GDM1 (cell line): Measurements from ENCODE around the gene ICAM2.
"Not testable (repeated sequence)": the region's sequence is repeated elsewhere in the genome, so short reads cannot be mapped to it uniquely, and the experiment has no call there.

Experiments used
- DNase-seq: peaks from one replicate; lab custom pipeline; 2025; lab: John Stamatoyannopoulos, UW

ICAM2 gene

DNA sequence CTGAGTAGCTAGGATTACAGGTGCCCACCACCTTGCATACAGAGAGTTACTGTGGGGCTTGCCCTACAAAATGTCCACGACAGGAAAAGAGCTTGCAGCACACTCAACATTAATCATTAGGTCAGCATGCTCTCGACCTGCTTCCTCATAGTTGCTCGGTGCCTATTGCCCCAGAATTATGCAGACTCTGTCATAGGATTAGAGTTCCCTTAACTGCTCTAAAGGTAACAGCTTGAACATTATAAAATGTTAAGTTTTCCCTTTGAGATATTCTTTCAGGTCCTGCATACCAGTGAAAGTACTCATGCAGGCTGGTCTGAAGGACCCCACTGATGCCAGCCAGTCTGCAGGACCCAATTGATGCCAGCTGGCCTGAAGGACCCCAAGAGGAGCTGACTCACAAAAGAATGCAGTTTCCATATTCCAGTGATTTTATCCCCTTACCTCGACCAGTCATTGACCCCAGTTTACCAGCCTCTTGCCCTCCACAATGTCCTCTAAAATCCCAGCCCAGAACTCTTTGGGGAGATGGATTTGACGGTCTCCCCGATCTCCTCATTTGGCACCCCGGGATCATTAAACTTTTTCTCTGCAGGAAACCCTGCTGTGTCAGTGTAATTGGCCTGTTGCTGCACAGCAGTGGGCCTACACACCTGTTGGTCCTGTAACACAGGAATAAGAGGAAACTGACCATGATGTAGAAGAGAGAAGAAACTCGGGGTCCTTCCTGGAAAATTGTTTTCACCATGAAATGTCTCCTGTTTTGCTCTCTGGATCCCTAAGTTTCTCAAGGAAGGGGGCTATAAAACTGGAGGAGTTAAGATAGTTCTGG lies 10.6 kb downstream of the ICAM2 start:
- DNase-seq = no peak

GRCh38 chr17:64008830-64009229 lies 11.6 kb downstream of the ICAM2 start:
- no peak for DNase-seq

- no peak for DNase-seq
Measured at GRCh38 chr17:64008346-64008745, 12.1 kb downstream of the ICAM2 start.

DNA sequence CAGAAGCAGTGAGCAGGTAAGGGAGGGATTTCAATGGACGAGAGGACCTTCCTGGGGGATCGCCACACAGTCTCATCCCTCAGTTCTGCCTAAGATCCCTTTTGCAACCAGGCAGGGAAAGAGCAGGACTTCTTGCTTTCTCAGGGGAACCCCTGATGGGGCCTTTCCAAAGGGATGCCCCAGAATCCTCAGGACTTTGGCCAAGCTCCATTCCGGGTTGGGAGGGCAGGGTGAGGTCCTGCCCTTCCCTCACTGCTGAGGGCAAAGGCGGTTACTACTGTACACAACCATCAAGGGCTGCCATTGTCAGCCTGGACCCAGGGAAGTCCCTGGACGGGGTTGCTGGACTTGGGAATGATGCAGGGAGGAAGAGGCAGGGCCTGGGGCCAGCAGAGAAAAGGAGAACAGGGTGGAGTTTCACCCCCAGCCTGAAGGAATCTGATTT lies 12.6 kb downstream of the ICAM2 start:
- DNase-seq = no peak

GRCh38 chr17:64007089-64007837 lies 13.2 kb downstream of the ICAM2 start:
- not testable (repeated sequence) for DNase-seq

DNA sequence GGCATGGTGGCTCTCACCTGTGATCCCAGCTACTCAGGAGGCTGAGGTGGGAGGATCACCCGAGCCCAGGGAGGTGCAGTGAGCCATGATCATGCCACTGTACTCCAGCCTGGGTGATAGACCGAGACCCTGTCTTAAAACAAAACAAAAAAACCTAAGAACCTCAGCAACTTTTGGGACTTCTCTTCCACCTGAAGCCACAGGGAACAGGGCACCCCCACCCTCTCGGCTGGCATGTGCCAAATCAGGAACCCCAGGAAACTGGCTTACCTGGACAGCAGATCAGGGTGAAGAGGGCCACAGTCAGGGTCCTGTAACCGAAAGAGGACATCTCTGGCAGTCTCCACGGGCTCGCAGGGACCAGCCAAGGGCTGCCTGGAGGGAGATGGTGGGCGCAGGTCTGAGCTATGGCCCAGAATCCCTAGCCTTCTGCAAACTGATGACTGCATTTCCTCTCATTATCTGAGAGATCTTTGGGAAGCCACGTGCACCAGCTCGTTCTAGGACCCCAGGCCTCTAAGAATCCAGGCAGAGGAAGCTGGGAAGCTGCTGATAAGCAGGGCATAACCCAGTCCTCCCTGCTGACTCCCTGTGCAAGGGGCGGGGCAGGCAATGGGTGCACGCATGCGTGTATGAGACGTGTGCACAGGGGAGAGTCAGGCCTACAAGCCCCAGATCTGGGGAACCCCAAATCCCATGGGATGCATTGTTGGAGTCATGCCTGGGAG lies 13.9 kb downstream of the ICAM2 start:
- no peak for DNase-seq

DNA sequence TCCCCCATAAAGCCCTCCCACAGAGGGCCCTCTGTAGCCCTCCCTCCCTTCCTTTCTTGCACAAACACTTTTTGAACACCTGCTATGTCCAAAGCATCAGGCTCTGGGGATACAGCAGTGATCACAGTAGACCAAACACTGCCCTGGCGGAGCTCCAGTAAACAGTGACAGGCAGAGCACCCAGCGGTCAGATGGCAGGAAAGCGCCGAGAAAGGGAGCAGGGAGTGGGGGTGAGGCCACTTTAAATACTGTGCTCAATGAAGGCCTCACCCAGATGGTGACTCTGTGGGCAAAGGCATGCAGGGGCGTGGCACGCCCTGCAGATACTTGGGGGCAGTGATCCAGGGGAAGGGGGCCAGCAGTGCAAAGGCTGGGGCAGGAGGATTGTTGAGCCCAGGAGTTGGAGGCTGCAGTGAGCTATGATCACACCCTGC lies 14.7 kb downstream of the ICAM2 start:
- no peak for DNase-seq

DNA sequence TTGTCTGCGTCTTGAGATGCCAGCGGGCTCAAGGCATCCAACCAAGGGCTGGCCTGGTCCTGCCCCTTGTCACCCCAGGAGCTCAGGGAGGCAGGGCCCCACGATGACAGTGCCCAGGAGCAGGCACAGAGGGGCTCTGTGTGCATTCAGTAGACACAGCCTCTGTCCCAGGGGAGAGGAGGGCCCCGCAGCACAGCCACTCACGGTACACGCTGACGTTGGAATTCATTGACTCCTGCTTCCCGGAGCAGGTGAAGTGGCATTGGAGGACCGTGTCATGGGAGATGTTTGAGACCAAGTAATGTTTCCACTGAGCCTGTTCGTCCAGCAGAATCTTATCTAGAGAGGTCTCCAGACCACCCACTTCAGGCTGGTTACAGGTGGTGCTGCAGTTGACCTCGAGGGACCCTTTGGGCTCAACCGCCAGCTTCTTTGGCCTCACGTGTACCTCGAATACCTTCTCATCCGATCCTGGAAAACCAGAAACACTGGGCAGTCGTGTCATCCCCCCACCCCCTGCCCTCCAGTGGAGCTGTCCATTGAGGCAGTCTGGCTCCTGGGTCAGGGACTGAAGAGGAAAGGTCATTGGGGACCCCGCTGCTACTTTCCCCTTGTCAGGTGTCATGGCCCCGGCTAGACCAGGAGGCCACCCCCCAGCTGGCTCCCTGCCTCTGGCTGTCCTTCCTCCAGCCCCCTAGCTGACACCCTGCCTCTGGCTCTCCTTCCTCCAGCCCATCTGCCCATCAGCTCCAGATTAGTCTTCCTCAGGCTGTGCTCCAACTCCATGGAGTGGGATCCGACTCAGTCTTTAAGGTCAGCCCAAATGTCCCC lies 15.3 kb downstream of the ICAM2 start:
- DNase-seq = no peak

- DNase-seq = no peak
Measured at GRCh38 chr17:64004218-64004770, 16.1 kb downstream of the ICAM2 start.

GRCh38 chr17:64003526-64004121 lies 16.8 kb downstream of the ICAM2 start:
- no peak for DNase-seq

DNA sequence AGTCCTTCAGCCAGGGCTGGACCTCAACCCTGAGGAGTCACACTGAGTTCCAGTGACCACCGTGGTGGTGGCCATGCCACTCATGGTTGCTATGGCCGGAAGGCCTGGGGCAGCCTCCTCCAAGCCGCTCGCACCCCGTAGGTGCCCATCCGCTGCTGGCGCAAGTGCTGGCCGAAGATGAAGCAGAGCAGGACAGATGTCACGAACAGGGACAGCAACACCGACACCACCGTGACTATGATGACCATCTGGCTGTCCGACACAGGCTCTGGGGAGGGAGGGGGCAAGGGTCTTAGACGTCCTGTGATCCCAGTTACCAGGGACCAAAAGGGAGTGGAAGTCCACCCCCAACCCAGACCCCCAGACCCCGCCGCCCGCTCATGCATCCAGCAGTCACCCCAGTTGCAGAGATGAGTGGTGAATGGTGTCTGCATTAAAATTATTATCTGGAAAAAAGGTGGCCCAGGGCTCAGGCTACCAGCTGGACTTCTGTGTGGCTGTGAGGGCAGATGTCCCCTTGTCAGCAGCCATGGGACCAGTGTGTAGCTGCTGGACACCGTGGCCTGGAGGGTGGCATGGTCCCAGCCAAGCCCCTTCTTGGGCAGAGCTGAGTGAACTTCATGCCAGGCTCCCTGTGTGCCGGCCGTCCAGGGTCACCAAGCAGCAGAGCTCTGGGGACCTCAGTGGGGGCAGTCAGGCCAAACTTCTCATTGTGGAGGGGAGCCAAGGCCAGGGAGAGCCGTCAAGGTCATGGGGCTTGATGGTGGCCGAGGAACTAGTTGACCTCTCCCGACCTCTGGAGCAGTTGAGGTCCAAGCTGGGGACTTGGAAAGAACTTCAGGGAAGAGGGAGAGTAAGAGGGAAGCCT lies 17.5 kb downstream of the ICAM2 start:
- DNase-seq = no peak

DNA sequence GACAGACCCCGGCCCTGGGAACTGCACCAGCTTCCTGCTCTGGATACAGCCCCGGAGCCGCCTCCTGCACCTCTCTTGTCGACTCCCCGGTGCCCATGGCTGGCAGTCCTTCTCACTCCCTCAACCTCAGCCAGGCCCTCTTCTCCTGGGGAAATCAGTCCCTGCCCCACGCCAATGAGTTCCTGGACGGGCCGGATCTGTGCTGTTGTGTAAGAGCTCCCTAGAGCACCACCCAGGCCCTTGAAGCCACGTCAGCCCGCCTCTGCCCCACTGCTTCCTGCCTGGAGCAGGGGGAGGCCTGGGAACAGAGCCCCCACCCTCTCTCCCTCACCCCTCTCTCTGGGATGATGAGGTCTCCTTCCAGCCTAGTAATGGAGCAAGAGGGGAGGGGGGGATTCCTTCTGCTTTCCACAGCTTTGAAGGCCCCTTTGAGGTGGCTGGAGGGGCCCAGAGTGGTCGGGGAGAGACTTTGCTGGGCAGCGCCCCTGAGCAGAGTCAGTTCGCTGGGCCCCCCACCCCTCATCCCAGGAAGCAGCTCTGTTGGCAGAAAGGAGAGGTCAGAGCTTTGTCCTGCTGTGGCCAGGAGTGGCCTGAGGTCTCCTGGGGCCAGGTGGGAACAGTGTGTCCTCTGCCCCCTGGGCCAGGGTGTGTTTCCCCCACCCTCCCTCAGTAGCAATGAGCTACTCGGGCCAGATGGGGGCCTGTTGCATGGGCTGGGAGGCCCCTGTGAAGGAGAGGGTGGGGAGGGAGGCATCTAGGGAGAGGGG lies 18.5 kb downstream of the ICAM2 start:
- DNase-seq = no peak

DNA sequence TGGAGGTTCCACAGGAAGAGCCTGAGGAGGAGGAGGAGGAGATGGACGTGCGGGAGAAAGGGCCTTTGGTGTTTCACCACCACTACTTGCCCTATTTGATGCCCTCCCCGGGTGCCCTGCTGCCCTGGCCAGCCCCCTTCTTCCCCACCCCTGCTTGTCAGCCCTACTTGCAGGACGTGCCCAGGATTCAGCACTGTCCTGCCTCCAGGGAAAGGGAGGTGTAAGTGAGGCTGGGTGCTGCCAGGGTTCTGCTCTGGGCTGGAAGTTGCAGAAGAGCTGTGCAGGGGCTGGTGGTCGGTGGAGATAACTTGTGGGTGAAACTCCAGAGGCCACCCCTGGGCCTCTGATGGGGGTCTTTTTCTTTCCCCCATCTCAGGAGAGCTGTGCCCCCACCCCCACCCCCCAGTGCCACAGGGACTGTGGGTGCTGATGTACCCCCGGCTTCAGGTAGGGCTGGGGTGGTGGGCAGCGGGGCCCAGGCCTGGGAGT lies 19.3 kb downstream of the ICAM2 start:
- no peak for DNase-seq

DNA sequence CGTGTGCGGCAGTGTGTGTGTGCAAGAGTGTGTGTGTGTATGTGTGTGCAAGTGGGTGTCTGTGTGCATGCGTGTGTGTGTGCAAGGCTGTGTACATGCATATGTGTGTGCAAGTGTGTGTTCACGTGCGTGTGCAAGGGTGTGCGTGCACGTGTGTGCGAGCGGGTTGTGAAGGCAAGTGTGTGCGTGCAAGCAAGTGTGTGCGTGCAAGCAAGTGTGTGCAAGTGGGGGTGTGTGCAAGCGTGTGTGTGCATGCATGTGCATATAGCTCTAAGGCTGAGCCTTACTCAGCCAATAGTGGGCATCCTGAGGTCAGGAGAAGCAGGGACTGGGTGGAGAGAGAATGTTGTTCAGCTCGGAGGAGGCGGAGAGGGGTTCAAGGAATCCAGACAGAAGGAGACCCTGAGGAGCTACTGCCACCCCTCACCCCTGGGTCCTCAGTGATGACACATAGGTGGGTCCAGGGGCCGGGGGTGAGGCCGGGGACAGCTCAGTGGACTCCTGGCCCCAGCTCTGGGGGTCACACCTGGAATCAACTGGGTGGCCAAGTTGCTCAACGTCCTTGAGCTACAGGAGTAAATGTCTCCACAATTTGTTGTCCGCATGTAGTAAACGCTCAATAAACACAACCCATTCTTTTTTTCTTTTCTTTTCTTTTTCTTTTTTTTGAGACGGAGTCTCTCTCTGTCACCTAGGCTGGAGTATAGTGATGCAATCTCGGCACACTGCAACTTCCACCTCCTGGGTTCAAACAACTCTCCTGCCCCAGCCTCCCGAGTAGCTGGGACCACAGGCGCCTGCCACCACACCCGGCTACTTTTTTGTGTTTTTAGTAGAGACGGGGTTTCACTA lies 20.5 kb downstream of the ICAM2 start:
- DNase-seq = no peak

DNA sequence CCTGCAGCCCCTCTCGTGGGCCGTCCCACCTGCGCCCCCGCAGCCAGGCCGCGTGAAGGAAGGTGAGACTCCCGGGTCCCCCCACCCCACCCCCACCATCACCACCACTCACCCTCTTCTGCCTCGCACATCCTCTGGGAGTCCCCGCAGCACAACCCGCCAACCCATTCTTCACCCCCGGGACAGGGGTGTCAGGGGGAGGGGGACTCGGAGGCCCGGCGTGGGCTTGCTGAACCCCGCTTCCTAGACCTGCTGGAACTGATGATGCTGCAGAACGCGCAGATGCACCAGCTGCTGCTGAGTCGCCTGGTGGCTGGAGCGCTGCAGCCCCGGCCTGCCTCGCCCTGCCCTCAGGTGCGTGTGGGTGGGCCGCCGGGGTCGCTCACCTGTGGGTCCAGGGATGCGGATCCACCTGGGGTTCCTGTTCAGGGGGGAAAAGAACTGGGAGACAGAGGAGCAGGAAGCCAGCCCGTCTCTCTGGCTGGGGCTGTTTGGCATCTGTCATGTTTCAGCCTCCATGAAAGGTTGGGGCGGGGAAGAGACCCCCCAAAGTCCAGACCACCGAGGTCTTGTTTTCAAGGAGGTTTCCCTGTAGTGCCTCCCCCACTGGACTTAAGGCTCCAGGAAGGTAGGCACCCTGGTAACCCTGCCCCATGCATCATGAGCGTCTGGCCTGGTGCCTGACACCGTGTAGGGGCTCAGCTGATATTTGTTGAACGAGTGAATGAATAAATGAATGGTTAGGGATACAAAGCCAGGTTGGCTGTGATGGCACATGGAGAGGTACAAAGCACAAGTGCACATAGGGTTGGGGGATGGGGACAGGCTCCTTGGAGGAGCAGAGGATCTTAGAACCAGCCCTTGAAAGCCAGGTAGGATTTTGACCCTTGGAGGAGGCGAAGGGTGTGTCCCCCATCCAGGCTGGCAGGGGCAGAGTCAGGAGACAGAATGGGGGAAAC lies 21.4 kb downstream of the ICAM2 start:
- no peak for DNase-seq

DNA sequence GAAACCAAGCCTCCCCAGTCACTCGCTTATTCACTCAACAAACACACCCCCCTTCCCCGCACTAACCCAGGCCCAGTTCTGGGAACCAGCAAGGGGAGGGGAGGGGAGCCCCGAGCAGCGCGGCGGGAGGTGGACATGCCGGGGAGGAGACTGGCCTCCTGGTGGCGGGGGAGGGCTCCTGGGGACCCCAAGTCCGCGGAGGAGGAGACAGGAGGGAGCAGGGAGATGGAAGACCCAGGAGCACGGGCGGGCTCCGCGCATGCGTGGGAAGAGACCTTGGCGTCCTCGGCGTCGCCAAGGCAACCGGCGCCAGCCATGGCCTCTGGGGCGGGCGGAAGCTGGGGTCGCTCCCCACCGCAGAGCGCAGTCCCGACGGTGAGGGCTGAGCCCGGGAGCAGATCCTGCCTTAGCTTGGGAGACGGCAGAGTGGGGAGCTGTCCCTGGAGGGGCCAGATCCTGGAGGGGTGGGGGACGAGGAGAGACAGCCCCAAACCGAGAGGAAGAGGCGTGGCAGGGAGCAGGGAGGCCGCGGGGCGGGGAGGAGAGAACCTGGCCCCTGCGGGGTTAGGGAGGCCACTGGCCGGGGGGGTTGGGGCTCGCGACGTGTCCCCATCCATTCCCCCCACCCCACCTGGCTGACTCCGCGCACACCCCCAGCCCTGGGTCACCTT lies 22.2 kb downstream of the ICAM2 start, which contains the start of gene PRR29:
TSS of gene PRR29 (plus strand) at position 302 of the 671 bp plus-strand sequence. CDS start at position 316, 14 bp downstream.
- DNase-seq = no peak
